ENCODE measurements around the gene RSPRY1.
A peak's percentile ranks its signal among the peaks of the same experiment; 100 is the strongest.
"Not testable (repeated sequence)": the region's sequence is repeated elsewhere in the genome, so short reads cannot be mapped to it uniquely, and the experiment has no call there.

Gene RSPRY1

DNA sequence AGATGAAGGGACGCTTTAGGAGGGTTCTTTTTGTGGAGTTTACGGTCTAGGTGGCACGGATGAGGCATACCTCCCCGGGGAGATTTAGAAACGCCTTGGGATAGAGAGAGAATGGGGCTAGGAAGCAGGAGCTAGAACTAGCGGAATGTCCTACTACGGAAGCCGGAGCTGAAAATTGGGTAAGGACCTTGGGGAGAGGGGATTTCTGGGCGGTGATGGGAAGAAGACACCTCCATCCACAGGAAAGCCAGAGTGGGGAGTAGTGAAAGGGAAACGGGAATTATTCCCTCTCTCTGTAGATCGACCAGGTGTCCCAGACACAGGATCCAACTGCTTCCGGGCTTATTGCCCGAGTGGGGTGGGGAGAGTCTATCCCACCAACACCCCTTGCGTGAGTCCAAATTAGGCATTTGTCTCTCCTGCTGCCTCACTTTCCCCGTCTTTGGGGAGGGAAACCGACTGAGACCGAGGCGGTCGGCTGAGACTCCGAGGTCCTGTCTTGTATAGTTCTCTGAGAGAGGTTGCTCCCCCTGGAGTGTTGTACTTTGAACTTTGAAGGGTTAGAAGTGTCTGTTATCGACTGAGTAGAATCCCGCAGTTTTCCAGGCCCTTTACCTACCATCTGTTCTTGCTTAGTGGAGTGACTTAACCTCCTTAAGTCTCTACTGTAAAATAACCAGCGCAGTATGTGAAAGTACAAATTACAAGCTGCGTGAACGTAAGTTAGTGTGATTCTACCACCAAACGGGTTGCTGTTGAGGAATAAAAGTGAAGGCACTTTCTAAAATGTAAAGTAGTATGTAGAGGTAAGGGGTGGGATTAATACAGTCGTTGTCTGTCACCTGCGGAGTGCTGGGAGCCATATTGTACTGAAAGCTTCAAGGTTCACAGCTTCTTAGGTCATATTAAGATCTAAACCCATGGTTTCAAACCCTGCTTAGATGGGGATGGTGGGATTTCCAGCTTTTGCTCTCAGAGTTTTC is 1.0 kb downstream of the RSPRY1 start:
- peak; percentile 25 for DNase-seq (ENCODE audit: low spot score)

- DNase-seq (ENCODE audit: low spot score): not testable (repeated sequence)
These were observed 2.0 kb downstream of the RSPRY1 start for GRCh38 chr16:57187902-57188710.

DNA sequence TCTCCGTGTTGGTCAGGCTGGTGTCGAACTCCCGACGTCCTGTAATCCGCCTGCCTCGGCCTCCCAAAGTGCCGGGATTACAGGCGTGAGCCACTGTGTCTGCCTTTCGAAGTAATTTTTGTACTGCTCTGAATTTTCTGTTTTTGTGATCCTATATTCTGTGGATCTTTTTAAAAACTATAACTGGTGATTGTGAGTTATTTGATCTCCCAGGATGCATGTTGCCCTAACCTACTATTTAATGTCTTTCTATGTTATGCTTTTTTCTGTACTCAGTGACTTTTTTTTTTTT is 2.5 kb downstream of the RSPRY1 start:
- DNase-seq (ENCODE audit: low spot score): no peak

DNA sequence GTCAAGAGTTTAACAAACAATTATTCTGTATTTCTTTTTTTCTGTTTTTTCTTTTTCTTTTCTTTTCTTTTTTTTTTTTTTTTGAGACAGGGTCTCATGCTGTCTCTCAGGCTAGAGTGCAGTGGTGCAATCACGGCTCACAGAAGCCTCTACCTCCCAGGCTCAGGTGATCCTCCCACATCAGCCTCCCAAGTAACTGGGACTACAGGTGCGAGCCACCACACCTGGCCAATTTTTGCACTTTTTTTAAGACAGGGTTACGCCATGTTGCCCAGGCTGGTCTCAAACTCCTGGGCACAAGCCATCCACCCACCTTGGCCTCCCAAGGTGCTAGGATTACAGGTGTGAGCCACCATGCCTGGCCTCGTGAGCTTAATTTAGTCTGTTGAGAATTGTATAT is 3.4 kb downstream of the RSPRY1 start:
- DNase-seq (ENCODE audit: low spot score): not testable (repeated sequence)

- DNase-seq (ENCODE audit: low spot score): no peak
These were observed 4.0 kb downstream of the RSPRY1 start for GRCh38 chr16:57190136-57190535.

DNA sequence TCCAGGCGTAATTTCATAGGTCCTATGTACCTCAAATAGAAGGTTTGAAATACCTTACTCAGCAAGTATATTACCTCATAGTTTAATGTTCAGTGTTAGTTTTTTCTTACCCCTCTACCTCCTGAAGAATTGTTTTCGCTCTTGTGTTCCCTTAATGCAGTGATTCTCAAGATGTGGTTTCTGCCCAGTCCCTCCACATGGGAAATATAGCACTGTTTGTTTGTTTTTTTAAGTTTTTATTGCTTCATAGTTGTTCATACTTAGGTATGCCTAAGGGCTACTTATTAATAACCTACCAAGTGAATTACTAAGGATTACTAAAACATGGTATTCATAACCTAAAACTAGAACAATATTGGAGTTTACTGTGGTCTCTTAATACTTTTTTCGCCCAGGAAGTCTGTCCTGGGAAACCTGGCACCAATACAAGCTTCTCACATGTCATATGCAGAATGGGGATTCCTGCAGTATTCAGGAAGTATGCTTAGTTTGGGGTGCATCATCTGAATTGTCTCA is 5.0 kb downstream of the RSPRY1 start:
- no peak for DNase-seq (ENCODE audit: low spot score)

DNA sequence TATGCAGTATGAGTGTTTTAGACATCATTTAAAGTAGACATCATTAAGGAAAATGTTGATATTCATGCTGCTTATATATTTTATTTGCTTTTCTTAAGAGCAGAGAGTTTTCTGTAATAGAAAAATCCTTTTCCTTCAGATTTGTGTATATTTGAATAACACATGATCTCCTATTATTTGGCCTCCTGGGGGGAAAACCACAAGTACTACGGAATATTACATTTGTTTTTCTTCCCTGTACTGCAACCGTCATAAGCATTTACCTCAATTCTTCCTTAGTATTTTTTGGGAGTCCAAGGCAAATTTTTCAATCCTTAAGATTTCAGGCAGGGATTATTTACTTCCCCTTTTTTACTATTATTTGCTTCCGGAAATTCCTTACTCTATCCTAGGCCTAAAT is 6.0 kb downstream of the RSPRY1 start:
- no peak for DNase-seq (ENCODE audit: low spot score)

DNA sequence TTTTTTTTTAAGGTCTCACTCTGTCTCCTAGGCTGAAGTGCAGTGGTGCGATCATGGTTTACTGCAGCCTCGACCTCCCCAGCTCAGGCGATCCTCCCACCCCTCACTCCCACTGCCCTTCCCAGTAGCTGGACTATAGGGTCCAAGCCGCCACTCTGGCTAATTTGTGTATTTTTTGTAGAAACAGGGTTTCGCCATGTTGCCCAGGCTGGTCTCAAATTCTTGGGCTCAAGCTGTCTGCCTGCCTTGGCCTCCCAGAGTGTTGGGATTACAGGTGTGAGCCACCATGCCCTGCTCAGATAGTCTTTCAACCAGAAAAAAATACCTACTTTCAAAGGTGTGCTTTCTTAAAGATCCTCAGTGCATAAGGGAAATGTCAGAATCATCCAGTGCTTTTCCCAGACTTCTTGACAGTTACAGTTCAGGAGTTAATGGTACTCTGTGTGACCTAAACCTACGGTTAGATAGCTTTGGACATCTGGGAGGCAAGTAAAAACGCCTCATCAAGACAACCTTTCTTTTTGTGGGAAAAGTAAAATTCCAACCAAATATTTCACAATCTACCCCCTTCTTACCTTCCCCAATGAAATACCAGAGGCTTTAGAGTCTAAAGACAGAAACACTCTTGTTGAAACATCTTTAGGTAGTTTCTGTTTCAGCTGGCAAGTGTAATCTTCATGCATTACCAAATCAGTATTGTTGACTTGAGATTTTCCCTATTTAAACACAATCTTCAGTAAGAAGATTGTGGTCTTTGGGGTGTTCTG is 6.8 kb downstream of the RSPRY1 start:
- DNase-seq (ENCODE audit: low spot score): no peak

- no peak for DNase-seq (ENCODE audit: low spot score)
These were observed 8.4 kb downstream of the RSPRY1 start for GRCh38 chr16:57194512-57194911.

GRCh38 chr16:57196286-57196685 is 10.2 kb downstream of the RSPRY1 start:
- DNase-seq (ENCODE audit: low spot score): no peak

DNA sequence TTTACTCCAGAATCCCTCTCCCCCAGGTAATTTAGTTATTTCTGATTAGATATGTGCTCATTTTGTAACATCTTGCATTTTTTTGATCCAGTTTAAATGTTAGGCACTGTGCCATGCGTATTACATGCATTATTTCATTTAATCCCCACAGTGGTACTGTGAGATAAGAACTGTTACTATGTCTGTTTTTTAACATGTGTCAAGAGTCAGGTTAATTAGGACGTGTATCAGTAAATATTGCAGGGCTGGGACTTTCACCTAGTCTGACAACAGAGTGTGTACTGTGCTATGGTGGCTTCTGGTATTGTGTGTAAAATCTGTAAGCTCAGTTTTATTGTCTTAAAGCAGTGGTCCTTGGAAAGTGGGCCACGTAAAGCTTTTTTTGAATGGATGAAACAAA is 10.6 kb downstream of the RSPRY1 start:
- no peak for DNase-seq (ENCODE audit: low spot score)

- not testable (repeated sequence) for DNase-seq (ENCODE audit: low spot score)
These were observed 14.2 kb downstream of the RSPRY1 start for GRCh38 chr16:57200321-57200720.

- DNase-seq (ENCODE audit: low spot score): not testable (repeated sequence)
These were observed 14.8 kb downstream of the RSPRY1 start for GRCh38 chr16:57200926-57201325.

DNA sequence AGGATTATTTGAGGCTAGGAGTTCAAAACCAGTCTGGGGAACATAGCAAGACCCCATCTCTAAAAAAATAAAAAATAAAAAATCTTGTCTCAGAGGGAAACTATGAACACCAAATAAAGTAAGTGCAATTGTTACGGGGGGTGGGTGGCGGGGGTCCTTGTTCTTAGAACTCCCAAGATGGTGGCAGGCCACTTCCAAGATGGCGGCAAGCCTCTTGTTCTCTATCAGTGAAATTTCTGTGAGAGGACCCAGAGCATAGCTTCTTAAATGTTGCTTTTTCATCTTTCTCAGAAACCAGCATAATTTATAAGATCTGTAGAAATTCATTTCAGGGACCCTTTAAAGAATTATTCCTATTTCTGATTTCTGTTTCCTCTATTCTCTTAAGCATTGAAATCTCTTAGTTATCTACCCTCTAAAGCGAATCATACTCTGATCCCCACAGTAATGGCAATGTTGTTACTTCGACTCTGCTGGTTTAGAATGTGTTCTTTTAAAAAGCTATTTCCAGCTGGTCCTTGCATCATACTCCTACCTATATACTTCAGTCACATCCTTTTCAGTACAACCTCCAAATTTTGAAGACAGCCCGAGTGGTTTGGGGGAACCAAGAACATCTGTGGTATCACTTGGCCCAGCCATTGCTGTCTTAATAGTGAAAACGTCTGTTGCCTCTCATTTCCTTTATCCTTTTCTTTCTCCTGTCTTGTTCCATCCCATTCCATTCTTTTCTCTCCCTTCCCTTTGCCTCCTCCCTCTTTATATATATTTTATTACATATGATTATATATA is 16.2 kb downstream of the RSPRY1 start:
- DNase-seq (ENCODE audit: low spot score): no peak

DNA sequence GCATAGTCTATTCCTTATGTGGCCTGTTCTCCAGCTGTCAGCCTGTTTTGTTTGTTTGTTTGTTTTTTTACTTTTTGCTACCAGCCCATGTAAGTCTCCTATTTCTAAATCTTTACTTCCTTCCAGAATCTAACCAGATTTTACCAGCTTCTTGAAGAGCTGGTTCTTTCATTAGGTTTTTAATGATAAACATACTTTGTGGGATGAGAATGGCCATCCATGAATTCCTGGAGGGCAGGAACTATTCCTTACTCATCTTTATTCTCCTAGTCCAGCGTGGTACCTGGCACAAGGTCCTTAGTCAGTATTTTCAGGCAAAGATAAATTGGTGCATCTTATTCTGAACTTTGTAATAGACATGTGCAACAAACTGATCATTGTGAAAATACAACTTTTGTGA is 17.3 kb downstream of the RSPRY1 start:
- DNase-seq (ENCODE audit: low spot score): no peak

DNA sequence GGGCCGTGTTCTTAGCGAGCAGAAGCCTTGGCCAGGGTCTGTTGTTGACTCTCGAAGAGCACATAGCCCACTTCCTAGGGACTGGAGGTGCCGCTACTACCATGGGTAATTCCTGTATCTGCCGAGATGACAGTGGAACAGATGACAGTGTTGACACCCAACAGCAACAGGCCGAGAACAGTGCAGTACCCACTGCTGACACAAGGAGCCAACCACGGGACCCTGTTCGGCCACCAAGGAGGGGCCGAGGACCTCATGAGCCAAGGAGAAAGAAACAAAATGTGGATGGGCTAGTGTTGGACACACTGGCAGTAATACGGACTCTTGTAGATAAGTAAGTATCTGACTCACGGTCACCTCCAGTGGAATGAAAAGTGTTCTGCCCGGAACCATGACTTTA is 18.5 kb downstream of the RSPRY1 start:
- DNase-seq (ENCODE audit: low spot score): no peak

DNA sequence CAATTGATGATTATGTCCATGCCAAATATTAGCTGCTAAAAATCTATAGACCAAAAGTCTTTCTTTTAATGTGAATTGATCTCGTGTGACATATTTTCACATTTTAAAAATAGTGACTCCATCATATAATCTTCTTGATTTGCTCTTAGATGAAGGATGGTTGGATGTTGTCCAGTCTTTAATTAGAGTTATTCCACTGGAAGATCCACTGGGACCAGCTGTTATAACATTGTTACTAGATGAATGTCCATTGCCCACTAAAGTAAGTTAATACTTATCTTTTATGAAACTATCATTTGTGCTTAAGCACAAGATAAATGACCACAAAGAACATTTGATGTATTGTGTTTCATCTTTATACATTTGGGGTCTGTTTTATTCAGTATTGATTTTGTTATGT is 22.8 kb downstream of the RSPRY1 start:
- DNase-seq (ENCODE audit: low spot score): no peak

DNA sequence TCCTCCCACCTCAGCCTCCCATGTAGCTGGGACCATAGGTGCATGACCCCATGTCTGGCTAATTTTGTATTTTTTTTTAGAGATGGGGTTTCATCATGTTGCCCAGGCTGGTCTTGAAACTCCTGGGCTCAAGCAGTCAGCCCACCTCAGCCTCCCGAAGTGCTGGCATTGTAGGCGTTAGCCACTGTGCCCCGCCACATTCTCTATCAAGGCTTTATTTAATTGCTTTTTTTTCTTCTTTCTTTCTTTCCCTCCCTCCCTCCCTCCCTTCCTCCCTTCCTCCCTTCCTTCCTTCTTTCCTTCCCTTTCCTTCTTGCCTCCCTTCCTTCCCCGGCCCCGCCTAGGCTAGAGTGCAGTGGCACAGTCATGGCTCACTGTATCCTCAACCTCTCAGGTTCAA is 23.7 kb downstream of the RSPRY1 start:
- no peak for DNase-seq (ENCODE audit: low spot score)

- DNase-seq (ENCODE audit: low spot score): no peak
These were observed 27.3 kb downstream of the RSPRY1 start for GRCh38 chr16:57213462-57213861.

- no peak for DNase-seq (ENCODE audit: low spot score)
These were observed 30.8 kb downstream of the RSPRY1 start for GRCh38 chr16:57216968-57217367.

DNA sequence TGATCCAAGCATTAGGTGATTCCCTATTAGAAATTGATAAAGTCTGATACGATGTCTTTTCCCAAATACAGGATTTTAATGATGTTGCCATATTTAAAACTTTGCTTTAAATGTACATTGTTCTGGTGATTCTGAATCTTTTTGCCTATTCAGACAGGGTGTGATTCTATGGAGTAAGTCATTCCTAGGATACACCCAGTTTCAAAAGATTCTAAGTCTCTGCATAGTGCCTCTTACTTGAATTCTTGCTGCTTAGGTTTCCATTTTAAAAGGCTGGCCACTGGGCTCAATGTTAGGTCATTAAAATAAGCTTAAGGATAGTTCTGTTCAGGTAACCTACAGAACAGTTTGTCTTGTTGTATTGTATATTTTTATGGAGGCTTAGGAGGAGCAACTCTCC is 36.9 kb downstream of the RSPRY1 start:
- no peak for DNase-seq (ENCODE audit: low spot score)

Data from hematopoietic multipotent progenitor cell treated with erythropoietin and hydrocortisone succinate and interleukin-3 and kit ligand, for 15 days (in vitro differentiated cells).